CD4-positive, alpha-beta T cell (primary cell): ENCODE data around the gene CERS5. TPM values are rescaled to one million over a fixed set of nuclear protein-coding genes. Genes with fewer than 3 reads are reported as not detected.

ENCODE experiments used
- ATAC-seq: fragments of 200-7000 bp; cut with Tn5 transposase; one replicate; pipeline ENCODE4 v1.10.0; 2022; ENCODE audit warnings: mild to moderate bottlenecking; ENCODE audit not compliant: poor library complexity
- CTCF ChIA-PET: fragments of 350-600 bp; sonication (Branson Sonifier 250); formaldehyde crosslinking; loops from one replicate; lab custom pipeline; 2021; ENCODE audit warnings: antibody characterized with exemption, inconsistent platforms; lab: Charles Lee
- POLR2A ChIA-PET: fragments of 350-600 bp; sonication (Branson Sonifier 250); formaldehyde crosslinking; loops from one replicate; lab custom pipeline; 2021; ENCODE audit warnings: antibody characterized with exemption, inconsistent platforms; lab: Charles Lee
- DNase-seq, 14 experiments: peaks; one replicate each; pipeline ENCODE4 v3.0.0-alpha.2; 2013 to 2020; ENCODE audit warnings: mixed read lengths in 2 of 14
- H3K27ac ChIP-seq, 2 donors: one replicate each; pipeline versions ENCODE4 v1.5.1 to v1.7.0; 2013; ENCODE audit warnings: low read length in 2 of 2, low read depth in 1 of 2, mild to moderate bottlenecking in 1 of 2
- H3K27me3 ChIP-seq, 2 experiments: 1 replicate in 1 of 2; 2 replicates in 1 of 2; pipeline versions ENCODE4 v1.6.1 to v1.7.0; 2013; ENCODE audit warnings: low read length in 2 of 2, control low read depth in 1 of 2, mild to moderate bottlenecking in 1 of 2, moderate library complexity in 1 of 2; ENCODE audit not compliant: insufficient read depth in 2 of 2, control insufficient read depth in 1 of 2
- H3K36me3 ChIP-seq: one replicate; pipeline ENCODE4 v1.6.1; 2013; ENCODE audit warnings: low read length, control low read depth; ENCODE audit not compliant: insufficient read depth
- H3K4me1 ChIP-seq: one replicate; pipeline ENCODE4 v1.6.1; 2013; ENCODE audit warnings: low read length, control low read depth; ENCODE audit not compliant: insufficient read depth
- H3K4me3 ChIP-seq: one replicate; pipeline ENCODE4 v1.5.1; 2013; ENCODE audit warnings: mild to moderate bottlenecking, low read length, moderate library complexity
- H3K9me3 ChIP-seq, 2 experiments: 1 replicate in 1 of 2; 2 replicates in 1 of 2; pipeline versions ENCODE4 v1.6.1 to v1.7.0; 2013; ENCODE audit warnings: low read length in 2 of 2, mild to moderate bottlenecking in 2 of 2, control low read depth in 1 of 2, moderate library complexity in 1 of 2; ENCODE audit not compliant: control insufficient read depth in 1 of 2, insufficient read depth in 1 of 2
- H3K27ac Mint-ChIP-seq: one replicate; pipeline ENCODE4 v1.8.0; 2020; ENCODE audit warnings: mixed read lengths
- H3K27me3 Mint-ChIP-seq: one replicate; pipeline ENCODE4 v1.8.0; 2021; ENCODE audit warnings: mixed read lengths
- H3K36me3 Mint-ChIP-seq: one replicate; pipeline ENCODE4 v1.8.0; 2021; ENCODE audit warnings: low read depth, mixed read lengths
- H3K4me1 Mint-ChIP-seq: one replicate; pipeline ENCODE4 v1.8.0; 2021; ENCODE audit warnings: low read depth, mixed read lengths
- H3K4me3 Mint-ChIP-seq: one replicate; pipeline ENCODE4 v1.8.0; 2020; ENCODE audit warnings: mild to moderate bottlenecking, mixed read lengths
- H3K9me3 Mint-ChIP-seq: one replicate; pipeline ENCODE4 v1.8.0; 2020; ENCODE audit warnings: mixed read lengths
- CTCF ChIP-seq: fragments of 200-600 bp; IDR thresholded peaks from one replicate; pipeline ENCODE4 v1.8.0; 2022; ENCODE audit warnings: antibody characterized with exemption, mild to moderate bottlenecking
- intact Hi-C, 2 experiments: fragments of 100-400 bp; cut with DNase I in 1 of 2; cut with micrococcal nuclease in 1 of 2; formaldehyde crosslinking; loops; one replicate each; pipeline versions ENCODE4 v1.15.1 to v1.9.0; 2023 to 2025; cut with DNase I, micrococcal nuclease
- polyA plus RNA-seq, 2 donors: library from polyadenylated mRNA; unstranded; fragments of 120-200 nt; gene quantifications; one replicate each; pipeline ENCODE4 v1.2.1, GENCODE V29; 2013
- total RNA-seq, 174 experiments: library from RNA in 2 of 174; stranded (reverse) in 2 of 174; gene quantifications; one replicate each; pipeline ENCODE4 v1.2.3 and lab custom pipeline; 2021 to 2026

Gene CERS5, protein sequence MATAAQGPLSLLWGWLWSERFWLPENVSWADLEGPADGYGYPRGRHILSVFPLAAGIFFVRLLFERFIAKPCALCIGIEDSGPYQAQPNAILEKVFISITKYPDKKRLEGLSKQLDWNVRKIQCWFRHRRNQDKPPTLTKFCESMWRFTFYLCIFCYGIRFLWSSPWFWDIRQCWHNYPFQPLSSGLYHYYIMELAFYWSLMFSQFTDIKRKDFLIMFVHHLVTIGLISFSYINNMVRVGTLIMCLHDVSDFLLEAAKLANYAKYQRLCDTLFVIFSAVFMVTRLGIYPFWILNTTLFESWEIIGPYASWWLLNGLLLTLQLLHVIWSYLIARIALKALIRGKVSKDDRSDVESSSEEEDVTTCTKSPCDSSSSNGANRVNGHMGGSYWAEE
- 10 to 100 TPM; 42.3 to 44.5 TPM for total RNA-seq
- polyA plus RNA-seq (2013, experiment 1 of 2): 32.9 TPM
- 41.8 TPM for polyA plus RNA-seq (2013, experiment 2 of 2)
- 18.2 to 59.3 (median 32.6) reads per million in 172 experiments for total RNA-seq (lab: John Stamatoyannopoulos, UW)

- ATAC-seq: peak; percentile 96
- Mint-ChIP-seq H3K4me1 (peaks cover 34% of the 10 kb centered on the region), H3K4me3 (peak within 1 kb of the TSS; percentile 95), H3K27me3 (no peaks in the 10 kb centered on the region), H3K27ac (peak within 1 kb of the TSS; percentile 81), H3K9me3 (no peaks in the 10 kb centered on the region), H3K36me3 (peaks cover 5% of the 10 kb centered on the region)
- Histone ChIP-seq H3K4me3 (peak within 1 kb of the TSS; percentile 84), H3K9me3 (no peaks in the 10 kb centered on the region), H3K4me1 (peaks cover 20% of the 10 kb centered on the region), H3K27me3 (no peaks in the 10 kb centered on the region), H3K27ac (peak within 1 kb of the TSS; percentile 85), H3K36me3 (no peaks in the 10 kb centered on the region)
- TF ChIP-seq CTCF: no peak
- ChIA-PET CTCF (interaction anchor here (0.6 to 4.0 kb wide), 4 partner anchors 34 to 82 kb away, joined by 4 to 34 read pairs (median 6); partner anchors contain the start of genes COX14 and SMARCD1), POLR2A (interaction anchor here (0.9 to 4.9 kb wide), 18 partner anchors 8 to 1037 kb away, joined by 3 to 80 read pairs (median 4); partner anchors contain the start of genes COX14, LETMD1, LIMA1 and RACGAP1)
- peak; percentile 91 to 99 (median 94) for DNase-seq
- intact Hi-C loops: loop anchor here (2.0 to 5.0 kb wide), 3 partner anchors 54 to 425 kb away; partner anchors contain the start of genes COX14 (in 1 of the 2), RACGAP1 (in 1 of the 2) and TMBIM6 (in 1 of the 2)
Observed at GRCh38 chr12:50167049-50167828, at the start of gene CERS5. Gene CERS5 (minus strand): TSS chr12:50167369. CDS start chr12:50167297, 72 bp downstream.

- DNase-seq: no peak
- Mint-ChIP-seq H3K36me3 (no peaks in the 10 kb centered on the region), H3K27ac (peak overlapping the region; percentile 53), H3K4me3 (no peak overlapping the region), H3K27me3 (no peaks in the 10 kb centered on the region), H3K9me3 (no peaks in the 10 kb centered on the region), H3K4me1 (peaks cover 59% of the 10 kb centered on the region)
- H3K27ac ChIP-seq: no peak overlapping the region
- no peak overlapping the region for H3K4me3 ChIP-seq
- ChIA-PET POLR2A (interaction anchor here (1.0 kb wide), 1 partner anchor 103 kb away, joined by 3 read pairs; the partner anchor contains the start of gene COX14), CTCF (no interaction called here)
- no peaks in the 10 kb centered on the region for H3K9me3 ChIP-seq
- H3K27me3 ChIP-seq: no peaks in the 10 kb centered on the region
- TF ChIP-seq CTCF: no peak
- intact Hi-C loops: loop anchor here in 1 of 2 experiments (10.0 kb wide), 1 partner anchor 420 kb away; no protein-coding TSS in a partner anchor
- H3K36me3 ChIP-seq: peaks cover 4% of the 10 kb centered on the region
- ATAC-seq: no peak
- H3K4me1 ChIP-seq: peaks cover 48% of the 10 kb centered on the region
Observed at GRCh38 chr12:50215033-50215432, 47.9 kb upstream of the CERS5 start.

- no peaks in the 10 kb centered on the region for H3K27me3 ChIP-seq
- H3K4me1 ChIP-seq: peaks cover 45% of the 10 kb centered on the region
- H3K9me3 ChIP-seq: no peaks in the 10 kb centered on the region
- H3K27me3 Mint-ChIP-seq: no peaks in the 10 kb centered on the region
- no peak for TF ChIP-seq CTCF
- no peak overlapping the region for H3K4me3 Mint-ChIP-seq
- peaks cover 53% of the 10 kb centered on the region for H3K4me1 Mint-ChIP-seq
- H3K9me3 Mint-ChIP-seq: no peaks in the 10 kb centered on the region
- H3K27ac Mint-ChIP-seq: peak overlapping the region; percentile 90
- ChIA-PET POLR2A (interaction anchor here (4.5 kb wide), 1 partner anchor 9 kb away, joined by 57 read pairs; no protein-coding TSS in a partner anchor), CTCF (no interaction called here)
- peaks cover 7% of the 10 kb centered on the region for H3K36me3 ChIP-seq
- DNase-seq (no peak), ATAC-seq (no peak)
- H3K27ac ChIP-seq: peak overlapping the region in 1 of 2 donors; percentile 57
- intact Hi-C loops: loop anchor here in 1 of 2 experiments (10.0 kb wide), 1 partner anchor 421 kb away; no protein-coding TSS in a partner anchor
- no peak overlapping the region for H3K4me3 ChIP-seq
- H3K36me3 Mint-ChIP-seq: no peaks in the 10 kb centered on the region
Observed at GRCh38 chr12:50214018-50214417, 46.8 kb upstream of the CERS5 start.
